C4-2B (cell line): ENCODE measurements around the gene SCLY.

Source experiments
- H3K27ac ChIP-seq: fragments of 450-650 bp; 2 replicates; pipeline ENCODE4 v1.5.1; 2017
- ZFX ChIP-seq: fragments of 450-650 bp; IDR thresholded peaks from 2 replicates; pipeline ENCODE4 v1.6.1; 2017
- TF ChIP-seq, protein P1 (sequence below): fragments of 450-650 bp; conservative IDR thresholded peaks from 2 replicates; pipeline ENCODE4 v1.5.1; 2017; ENCODE audit warnings: mild to moderate bottlenecking

SCLY gene

DNA sequence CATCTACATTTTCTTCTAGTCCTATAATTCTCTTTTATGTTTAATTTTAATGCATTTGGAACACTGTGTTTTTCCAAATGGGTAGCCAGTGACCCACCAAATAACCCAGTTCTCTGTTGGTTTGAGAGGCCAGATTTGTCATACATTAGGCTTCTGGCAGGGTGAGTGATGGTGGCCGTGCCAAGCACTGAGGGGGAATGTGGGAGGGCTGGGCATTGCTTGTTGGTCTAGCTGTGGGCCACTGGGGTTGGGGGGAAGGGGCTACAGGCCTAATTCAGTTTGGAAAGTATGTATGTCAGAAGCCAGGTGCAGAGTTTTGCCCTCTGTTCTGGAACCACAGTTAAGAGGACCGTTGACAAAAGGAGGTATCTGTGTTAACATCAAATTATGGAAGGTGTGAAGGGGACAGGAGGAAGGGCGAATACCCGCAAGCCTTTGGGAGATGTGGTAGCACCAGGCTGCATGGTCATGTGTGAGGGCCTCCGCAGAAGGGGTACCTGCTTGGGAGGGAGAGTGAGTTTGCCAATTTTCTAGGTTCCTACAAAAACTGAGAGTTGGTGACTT lies 38.1 kb upstream of the SCLY start:
- no peak for TF ChIP-seq ZFX
- TF ChIP-seq, protein P1, sequence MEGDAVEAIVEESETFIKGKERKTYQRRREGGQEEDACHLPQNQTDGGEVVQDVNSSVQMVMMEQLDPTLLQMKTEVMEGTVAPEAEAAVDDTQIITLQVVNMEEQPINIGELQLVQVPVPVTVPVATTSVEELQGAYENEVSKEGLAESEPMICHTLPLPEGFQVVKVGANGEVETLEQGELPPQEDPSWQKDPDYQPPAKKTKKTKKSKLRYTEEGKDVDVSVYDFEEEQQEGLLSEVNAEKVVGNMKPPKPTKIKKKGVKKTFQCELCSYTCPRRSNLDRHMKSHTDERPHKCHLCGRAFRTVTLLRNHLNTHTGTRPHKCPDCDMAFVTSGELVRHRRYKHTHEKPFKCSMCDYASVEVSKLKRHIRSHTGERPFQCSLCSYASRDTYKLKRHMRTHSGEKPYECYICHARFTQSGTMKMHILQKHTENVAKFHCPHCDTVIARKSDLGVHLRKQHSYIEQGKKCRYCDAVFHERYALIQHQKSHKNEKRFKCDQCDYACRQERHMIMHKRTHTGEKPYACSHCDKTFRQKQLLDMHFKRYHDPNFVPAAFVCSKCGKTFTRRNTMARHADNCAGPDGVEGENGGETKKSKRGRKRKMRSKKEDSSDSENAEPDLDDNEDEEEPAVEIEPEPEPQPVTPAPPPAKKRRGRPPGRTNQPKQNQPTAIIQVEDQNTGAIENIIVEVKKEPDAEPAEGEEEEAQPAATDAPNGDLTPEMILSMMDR = no peak
- no peak overlapping the region for H3K27ac ChIP-seq

DNA sequence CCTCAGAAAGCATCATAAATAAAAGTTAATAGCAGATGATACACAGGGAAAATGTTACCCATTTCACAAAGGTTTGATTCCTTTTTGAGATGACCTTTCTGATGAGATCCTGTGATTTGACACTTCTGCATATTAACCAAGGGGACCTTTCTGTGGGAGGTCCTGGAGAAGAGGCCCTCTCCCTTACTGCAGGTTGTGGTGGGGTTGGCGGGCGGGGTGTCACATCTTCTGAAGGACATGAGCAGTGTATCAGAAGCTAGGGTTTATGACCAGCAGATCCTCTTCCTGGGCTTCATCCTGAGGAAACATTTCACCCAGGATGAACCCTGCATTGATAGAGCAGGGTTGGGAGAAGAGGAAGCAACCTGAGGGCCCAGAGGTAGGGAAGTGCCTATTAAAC lies 37.2 kb upstream of the SCLY start:
- H3K27ac ChIP-seq = no peak overlapping the region
- no peak for TF ChIP-seq ZFX
- TF ChIP-seq, protein P1 = no peak

DNA sequence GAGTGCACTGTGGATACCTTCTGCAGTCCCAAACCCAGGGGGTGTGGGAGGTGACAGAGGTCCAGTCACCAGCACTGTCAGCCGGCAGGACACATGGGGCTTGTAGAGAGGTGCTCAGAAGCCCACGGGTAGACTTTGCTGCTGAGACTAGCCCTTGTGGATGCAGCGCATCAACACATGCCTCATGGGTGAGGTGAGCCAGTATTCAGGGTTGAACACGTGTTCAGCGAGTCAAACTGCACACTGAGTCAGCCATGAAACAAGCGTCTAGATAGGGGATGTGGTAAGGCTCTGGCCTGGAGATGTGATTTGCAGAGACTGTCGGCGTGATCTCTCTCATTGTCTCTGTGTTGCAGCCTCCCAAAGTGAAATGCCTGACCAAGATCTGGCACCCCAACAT lies 35.8 kb upstream of the SCLY start:
- H3K27ac ChIP-seq = no peak overlapping the region
- TF ChIP-seq ZFX = no peak
- TF ChIP-seq, protein P1 = no peak

DNA sequence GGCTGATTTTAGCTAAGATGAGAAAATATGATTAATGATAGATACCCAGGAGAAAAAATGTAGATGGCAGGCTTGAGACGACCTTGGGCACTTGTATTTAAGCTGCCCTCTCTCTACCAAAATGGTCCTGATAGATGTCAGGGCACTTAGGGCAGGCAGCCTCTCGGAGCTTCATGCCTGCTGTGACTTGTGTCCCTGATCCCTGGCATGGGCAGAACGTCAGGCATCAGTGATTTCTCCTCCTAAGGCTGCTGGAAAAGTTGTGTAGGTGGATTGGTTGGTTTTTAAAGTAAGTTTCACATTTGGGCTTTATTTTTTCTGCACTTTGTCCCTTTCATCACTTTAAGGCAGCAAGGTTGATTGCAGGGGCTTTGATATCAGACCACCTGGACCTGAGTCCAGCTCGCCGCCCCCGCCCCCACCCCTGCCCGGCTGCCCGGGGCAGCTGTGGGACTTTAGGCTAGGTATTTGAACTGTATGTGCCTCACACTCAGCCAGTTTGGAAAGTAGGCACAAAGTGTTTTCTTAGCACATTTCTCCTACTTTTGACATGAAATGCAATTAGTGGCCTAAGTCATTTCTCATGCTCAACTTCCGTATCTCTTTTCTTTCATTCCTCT lies 35.0 kb upstream of the SCLY start:
- no peak for TF ChIP-seq ZFX
- TF ChIP-seq, protein P1 = no peak
- H3K27ac ChIP-seq = no peak overlapping the region

DNA sequence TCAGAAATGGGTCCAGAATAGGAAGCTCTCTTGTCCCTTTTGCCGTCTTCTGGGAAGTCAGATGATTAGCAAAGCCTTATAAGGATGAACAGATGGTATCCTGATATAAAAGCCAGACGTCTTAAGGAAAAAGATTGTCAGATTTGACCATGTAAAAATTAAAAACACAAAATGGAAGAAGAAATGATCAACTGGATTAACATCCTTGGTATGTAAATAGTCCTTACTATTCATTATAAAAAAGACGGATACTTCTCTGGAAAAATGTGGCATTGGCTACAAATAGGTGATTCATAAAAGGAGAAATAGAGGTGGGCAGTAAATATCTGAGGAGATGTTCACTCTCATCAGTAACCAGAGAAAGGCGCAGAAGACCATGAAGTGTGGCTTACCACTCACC lies 33.7 kb upstream of the SCLY start:
- H3K27ac ChIP-seq = no peak overlapping the region
- TF ChIP-seq, protein P1 = no peak
- no peak for TF ChIP-seq ZFX

DNA sequence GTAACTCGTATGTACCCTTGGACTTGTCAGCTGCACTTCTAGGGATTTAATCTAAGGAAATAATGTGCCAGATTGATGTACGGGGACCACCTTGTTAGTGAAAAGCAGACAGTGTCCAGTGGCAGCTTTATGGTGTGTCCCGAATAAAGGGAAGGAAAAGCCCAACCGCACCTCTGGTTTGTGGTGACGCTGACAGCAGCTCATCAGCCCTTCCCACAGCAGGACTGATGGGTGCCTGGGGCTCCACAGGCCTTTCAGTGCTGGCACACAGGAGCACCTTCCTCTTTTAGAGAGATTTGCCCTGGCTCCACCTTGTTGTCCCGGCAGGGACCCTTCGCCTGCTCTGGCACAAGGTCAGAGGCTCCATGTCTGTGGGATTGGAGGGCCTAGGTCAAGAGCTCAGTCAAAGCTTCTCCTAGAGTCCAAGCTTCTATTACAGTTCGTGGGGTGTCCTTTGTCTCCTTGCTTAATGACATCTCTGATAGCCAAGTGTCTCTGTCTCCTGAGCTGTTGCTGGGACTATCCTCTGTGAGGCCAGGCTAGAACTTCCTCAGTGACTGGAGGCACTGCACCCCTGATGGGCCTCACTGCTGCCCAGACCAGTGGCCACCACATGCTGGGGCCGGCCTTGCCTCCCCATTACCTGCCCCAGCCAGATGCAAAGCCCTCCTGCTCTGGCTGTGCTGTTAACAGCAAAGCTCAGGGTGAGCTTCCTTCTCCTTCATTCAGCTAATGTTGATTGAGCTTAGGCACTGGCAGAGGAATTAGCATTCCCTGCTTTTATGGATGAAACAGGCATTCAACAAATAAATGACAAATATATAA lies 33.0 kb upstream of the SCLY start:
- TF ChIP-seq ZFX = no peak
- TF ChIP-seq, protein P1 = no peak
- H3K27ac ChIP-seq = no peak overlapping the region

DNA sequence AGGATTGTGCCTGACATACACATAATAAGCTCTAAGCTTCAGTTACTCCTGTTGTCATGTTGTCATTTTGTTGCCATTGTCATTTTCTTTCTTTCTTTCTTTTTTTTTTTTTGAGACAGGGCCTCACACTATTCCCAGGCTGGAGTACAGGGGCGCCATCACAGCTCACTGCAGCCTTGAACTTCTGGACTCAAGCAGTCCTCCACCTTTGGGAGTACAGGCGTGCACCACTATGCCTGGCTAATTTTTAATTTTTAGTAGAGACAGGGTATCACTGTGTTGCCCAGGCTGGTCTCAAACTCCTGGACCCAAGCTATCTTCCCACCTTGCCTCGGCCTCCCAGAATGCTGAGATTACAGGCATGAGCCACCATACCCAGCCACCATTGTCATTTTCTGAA lies 30.9 kb upstream of the SCLY start:
- TF ChIP-seq, protein P1 = no peak
- TF ChIP-seq ZFX = no peak
- no peak overlapping the region for H3K27ac ChIP-seq
